Motor neuron (in vitro differentiated cells): ENCODE measurements around the gene MPP3. TPM values are rescaled to one million over a fixed set of nuclear protein-coding genes. Genes with fewer than 3 reads are reported as not detected.

Source experiments
- ATAC-seq, 8 experiments: fragments of 200-7000 bp; cut with Tn5 transposase; replicated peaks in 6 of 8; 2 replicates each; pipeline ENCODE4 v1.8.0; 2021; ENCODE audit warnings: mild to moderate bottlenecking in 8 of 8, moderate library complexity in 8 of 8
- H3K27ac ChIP-seq, 2 donors: fragments of 250-450 bp; sonication (Bioruptor Pico); 2 replicates each; pipeline ENCODE4 v1.9.0; 2021; ENCODE audit warnings: antibody characterized with exemption in 2 of 2, mild to moderate bottlenecking in 2 of 2, moderate library complexity in 1 of 2
- H3K4me1 ChIP-seq, 2 donors: fragments of 250-450 bp; sonication (Bioruptor Pico); replicated peaks in 1 of 2; 2 replicates each; pipeline ENCODE4 v1.6.1; 2021; ENCODE audit warnings: antibody characterized with exemption in 2 of 2, mild to moderate bottlenecking in 2 of 2, moderate library complexity in 1 of 2
- H3K4me3 ChIP-seq, 5 donors: fragments of 250-450 bp; sonication (Bioruptor Pico); 2 replicates each; pipeline ENCODE4 v1.9.0; 2021; ENCODE audit warnings: antibody characterized with exemption in 5 of 5, mild to moderate bottlenecking in 5 of 5, moderate library complexity in 4 of 5
- WGBS, 10 experiments: fragments of 450-650 bp; shearing (Covaris generic); methylation state at CpG; one replicate each; pipeline ENCODE4 v1.0.0; 2022; 5-methylcytosine and 5-hydroxymethylcytosine counted together
- in situ Hi-C, 9 experiments: fragments of 400-800 bp; cut with MboI; loops; one replicate each; pipeline ENCODE4 v1.15.0; 2021; ENCODE audit warnings: low sequenced_read_pairs in 9 of 9, low pct_unique_long_range_greater_than_20kb in 2 of 9; ENCODE audit not compliant: unreplicated experiment in 9 of 9
- total RNA-seq, 8 experiments: library from RNA; unstranded; fragments of 300-600 nt; gene quantifications; 2 replicates each; pipeline versions ENCODE4 v1.2.3 to v1.2.4, GENCODE V29; 2022

MPP3 gene
- total RNA-seq, 8 experiments from 2014 or later: 1.5 to 26.7 (median 19.3) TPM

DNA sequence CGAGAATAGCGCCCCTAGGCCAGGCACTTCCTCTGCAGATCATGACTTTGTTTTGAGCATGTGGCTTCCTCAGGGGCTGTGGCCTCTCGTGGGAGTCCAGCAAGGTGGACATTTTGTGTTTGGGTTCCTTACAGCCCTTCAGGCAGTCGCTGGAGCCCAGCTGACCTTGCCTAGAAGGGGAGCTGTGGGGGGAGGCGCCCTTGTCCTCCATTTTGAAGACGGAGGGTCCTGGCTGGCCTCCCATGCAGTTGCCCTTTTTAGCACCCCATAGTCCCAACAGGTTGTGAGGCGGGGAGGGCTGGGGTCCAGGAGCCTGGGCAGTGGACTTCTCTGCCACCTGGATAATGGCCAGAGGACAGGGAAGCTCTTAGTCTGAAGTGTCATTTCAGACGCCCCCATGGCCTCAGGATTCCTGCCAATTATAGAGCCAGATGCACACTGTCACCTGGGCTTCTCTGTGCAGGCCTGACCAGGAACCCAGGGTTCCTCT, 75.7 kb downstream of the MPP3 start:
- Histone ChIP-seq H3K4me1 (peaks cover 33 to 39% of the 10 kb centered on the region in 2 donors), H3K4me3 (no peak overlapping the region), H3K27ac (no peak overlapping the region)
- in situ Hi-C loops: loop anchor here in 6 of 9 experiments (10.0 kb wide), 3 partner anchors 52 to 182 kb away; no protein-coding TSS in a partner anchor
- 14 to 100% (median 61%) methylated on average over 1 to 3 of the region's 8 CpGs; no CpG with 5 or more reads in 4 of the 10 experiments for WGBS, 10 experiments
- no peak for ATAC-seq

DNA sequence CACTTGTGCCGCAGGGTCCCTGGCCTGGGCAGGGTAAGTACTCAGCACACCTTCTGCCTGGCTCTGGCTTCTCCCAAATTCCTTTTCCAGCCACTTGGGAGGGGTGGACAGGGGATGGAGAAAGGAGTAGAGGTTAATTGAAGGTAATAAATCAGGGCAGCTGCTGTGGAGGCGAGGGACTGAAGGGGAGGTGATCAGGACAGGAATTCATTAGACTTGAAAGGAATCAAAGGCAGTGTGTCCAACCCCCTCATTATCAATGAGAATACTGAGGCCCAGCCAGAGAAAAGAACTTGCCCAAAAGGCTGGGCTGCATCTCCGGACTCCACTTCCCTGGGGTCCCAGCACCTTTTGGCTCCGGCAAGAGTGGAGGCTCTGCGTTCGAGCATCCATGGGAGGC, 76.7 kb downstream of the MPP3 start:
- Histone ChIP-seq H3K4me1 (peaks cover 33 to 39% of the 10 kb centered on the region in 2 donors), H3K27ac (no peak overlapping the region), H3K4me3 (no peak overlapping the region)
- ATAC-seq: peak in 4 of 8 experiments; percentile 10 to 21 (median 16)
- 8 to 100% (median 45%) methylated on average over 1 to 6 of the region's 6 CpGs; no CpG with 5 or more reads in 4 of the 10 experiments for WGBS, 10 experiments
- in situ Hi-C loops: loop anchor here in 6 of 9 experiments (10.0 kb wide), 3 partner anchors 51 to 181 kb away; no protein-coding TSS in a partner anchor

GRCh38 chr17:43755389-43755875, 77.5 kb downstream of the MPP3 start:
- 6 to 8% methylated on average over 5 to 18 of the region's 60 CpGs; no CpG with 5 or more reads in 8 of the 10 experiments for WGBS, 10 experiments
- in situ Hi-C loops: loop anchor here in 6 of 9 experiments (10.0 kb wide), 3 partner anchors 51 to 181 kb away; no protein-coding TSS in a partner anchor
- ATAC-seq: peak in 5 of 8 experiments; percentile 21 to 81 (median 76)

GRCh38 chr17:43754947-43755346, 78.0 kb downstream of the MPP3 start:
- peak in 2 of 8 experiments; percentile 14 to 30 for ATAC-seq
- Histone ChIP-seq H3K27ac (no peak overlapping the region), H3K4me1 (peaks cover 29 to 33% of the 10 kb centered on the region in 2 donors), H3K4me3 (no peak overlapping the region)
- 81 to 93% methylated on average over 3 to 4 of the region's 21 CpGs; no CpG with 5 or more reads in 8 of the 10 experiments for WGBS, 10 experiments
- in situ Hi-C loops: loop anchor here in 6 of 9 experiments (10.0 kb wide), 3 partner anchors 50 to 180 kb away; no protein-coding TSS in a partner anchor

More at GRCh38 chr17:43755389-43755875, 77.5 kb downstream of the MPP3 start:
- Histone ChIP-seq H3K4me1 (peaks cover 33 to 37% of the 10 kb centered on the region in 2 donors), H3K27ac (no peak overlapping the region), H3K4me3 (no peak overlapping the region)

DNA sequence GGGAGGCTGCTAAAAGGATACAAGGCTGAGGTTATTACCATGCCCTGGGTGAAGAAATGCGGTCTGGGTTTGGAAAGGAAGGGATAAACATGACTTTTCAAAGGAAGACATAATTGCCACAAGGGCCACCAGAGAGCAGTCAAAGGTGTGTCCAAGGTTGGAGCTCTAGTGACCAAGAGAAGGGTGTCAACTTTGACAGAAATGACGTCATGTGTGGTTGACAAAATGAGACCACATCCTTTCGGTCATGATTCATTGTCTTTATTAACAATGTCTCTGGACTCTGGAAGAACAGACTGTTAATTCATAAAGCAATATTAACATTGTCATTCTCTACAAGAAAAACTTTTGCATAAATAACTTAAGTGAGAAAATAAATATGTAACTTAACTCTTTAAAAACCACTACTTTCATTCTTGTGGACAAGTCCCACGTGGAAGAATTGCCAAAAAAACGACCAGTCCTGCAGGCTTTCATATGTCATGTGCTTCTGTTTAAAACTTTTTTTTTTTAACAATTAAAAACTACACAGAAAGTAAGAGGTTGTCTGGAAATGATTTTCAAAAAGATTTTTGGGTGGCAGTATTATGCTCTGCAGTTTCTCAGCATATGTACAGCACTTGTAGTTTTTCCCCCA, 79.3 kb downstream of the MPP3 start:
- peak in 2 of 8 experiments; percentile 25 to 76 for ATAC-seq
- in situ Hi-C loops: loop anchor here in 6 of 9 experiments (10.0 kb wide), 3 partner anchors 49 to 179 kb away; no protein-coding TSS in a partner anchor
- peaks cover 25 to 28% of the 10 kb centered on the region in 2 donors for H3K4me1 ChIP-seq
- WGBS, 10 experiments: 10 to 93% (median 77%) methylated on average over 3 to 5 of the region's 5 CpGs; no CpG with 5 or more reads in 2 of the 10 experiments
- no peak overlapping the region for H3K27ac ChIP-seq
- no peak overlapping the region for H3K4me3 ChIP-seq

Other genes with a start within 250 kb of the MPP3 start
- gene MEOX1, start 171.2 kb downstream of the MPP3 start, total RNA-seq: under 1 TPM in 7 of 8 experiments, not detected in 1; 0.05 to 0.56 (median 0.36) TPM
- under 1 TPM in 5 of 8 experiments, not detected in 3; 0.08 to 0.24 (median 0.11) TPM for gene SOST, start 74.4 kb downstream of the MPP3 start, total RNA-seq
- 10 to 100 TPM; 18.6 to 58.2 (median 25.3) TPM for gene DUSP3, start 54.2 kb downstream of the MPP3 start, total RNA-seq
- under 1 TPM in 7 of 8 experiments, not detected in 1; 0.05 to 0.43 (median 0.14) TPM for gene CFAP97D1, start 52.7 kb downstream of the MPP3 start, total RNA-seq
- 1 to 10 TPM in 1 of 8 experiments, under 1 TPM in 5, not detected in 2; 0.11 to 1.3 (median 0.39) TPM for gene CD300LG, start 14.0 kb upstream of the MPP3 start, total RNA-seq
- 10 to 100 TPM in 5 of 8 experiments, 1 to 10 TPM in 2, under 1 TPM in 1; 0.25 to 26.9 (median 18.2) TPM for gene MPP2, start 74.4 kb upstream of the MPP3 start, total RNA-seq
- gene PPY, start 109.3 kb upstream of the MPP3 start, total RNA-seq: 1 to 10 TPM in 2 of 8 experiments, under 1 TPM in 1, not detected in 5; 0.54 to 3.5 (median 1.7) TPM
- gene PYY, start 120.8 kb upstream of the MPP3 start, total RNA-seq: 1 to 10 TPM in 1 of 8 experiments, under 1 TPM in 2, not detected in 5; 0.27 to 2.8 (median 0.47) TPM
- 1 to 10 TPM in 6 of 8 experiments, under 1 TPM in 2; 0.31 to 3.4 (median 1.4) TPM for gene NAGS, start 171.5 kb upstream of the MPP3 start, total RNA-seq
- gene TMEM101, start 181.8 kb upstream of the MPP3 start, total RNA-seq: 10 to 100 TPM; 24.5 to 49.3 (median 34.4) TPM
- gene LSM12, start 233.5 kb upstream of the MPP3 start, total RNA-seq: 10 to 100 TPM; 31.4 to 74.8 (median 47.5) TPM
- gene G6PC3, start 237.6 kb upstream of the MPP3 start, total RNA-seq: 100 to 1,000 TPM in 1 of 8 experiments, 10 to 100 TPM in 7; 43.6 to 194 (median 63.4) TPM